HG03139 (cell line): ENCODE data around the gene DPF3.

Experiments
- ATAC-seq: cut with Tn5 transposase; IDR thresholded peaks from one replicate; pipeline ENCODE4 v1.9.1; 2021; ENCODE audit not compliant: unreplicated experiment

The DPF3 gene

GRCh38 chr14:72893636-72894322 is at the start of gene DPF3:
TSS of gene DPF3 (minus strand) at chr14:72894101. CDS start at chr14:72894088, 13 bp downstream.
- peak; percentile 91 for ATAC-seq

GRCh38 chr14:72942934-72943333 is 49.0 kb upstream of the DPF3 start:
- no peak for ATAC-seq

- no peak for ATAC-seq
Measured at GRCh38 chr14:72941286-72941985, 47.5 kb upstream of the DPF3 start.

- no peak for ATAC-seq
Measured at GRCh38 chr14:72939630-72940029, 45.7 kb upstream of the DPF3 start.

GRCh38 chr14:72932893-72933292 is 39.0 kb upstream of the DPF3 start:
- ATAC-seq = no peak

GRCh38 chr14:72929316-72930080 is 35.6 kb upstream of the DPF3 start:
- no peak for ATAC-seq

GRCh38 chr14:72928872-72929271 is 35.0 kb upstream of the DPF3 start:
- no peak for ATAC-seq

- peak; percentile 95 for ATAC-seq
Measured at GRCh38 chr14:72926292-72927028, 32.6 kb upstream of the DPF3 start, which contains the start of gene DCAF4. TSS of gene DCAF4 (plus strand) at chr14:72926464. CDS start at chr14:72937979, 11,515 bp downstream.

- peak; percentile 16 for ATAC-seq
Measured at GRCh38 chr14:72925815-72926291, 32.0 kb upstream of the DPF3 start.

GRCh38 chr14:72925171-72925759 is 31.4 kb upstream of the DPF3 start:
- no peak for ATAC-seq

GRCh38 chr14:72924337-72924736 is 30.4 kb upstream of the DPF3 start:
- no peak for ATAC-seq

GRCh38 chr14:72921396-72921795 is 27.5 kb upstream of the DPF3 start:
- no peak for ATAC-seq

GRCh38 chr14:72920008-72920407 is 26.1 kb upstream of the DPF3 start:
- ATAC-seq = no peak

- ATAC-seq = no peak
Measured at GRCh38 chr14:72917094-72917802, 23.3 kb upstream of the DPF3 start.

GRCh38 chr14:72916174-72916573 is 22.3 kb upstream of the DPF3 start:
- ATAC-seq = no peak

GRCh38 chr14:72913809-72914208 is 19.9 kb upstream of the DPF3 start:
- no peak for ATAC-seq

GRCh38 chr14:72909163-72909562 is 15.3 kb upstream of the DPF3 start:
- no peak for ATAC-seq

- no peak for ATAC-seq
Measured at GRCh38 chr14:72907886-72908285, 14.0 kb upstream of the DPF3 start.

- no peak for ATAC-seq
Measured at GRCh38 chr14:72906879-72907278, 13.0 kb upstream of the DPF3 start.

GRCh38 chr14:72906316-72906715 is 12.4 kb upstream of the DPF3 start:
- no peak for ATAC-seq
